Activated CD4-positive, alpha-beta T cell treated with anti-CD3 and anti-CD28 coated beads, Interleukin-2, amount 50 U/mL, for 16 hours (primary cell): ENCODE measurements around the gene A4GALT.

ENCODE experiments used
- DNase-seq: peaks from one replicate; pipeline ENCODE4 v3.0.0-alpha.2; 2020

Gene A4GALT

GRCh38 chr22:42646569-42647525, 73.8 kb downstream of the A4GALT start:
- no peak for DNase-seq

- no peak for DNase-seq
These were observed 74.6 kb downstream of the A4GALT start for GRCh38 chr22:42645938-42646568.

- no peak for DNase-seq
These were observed 75.2 kb downstream of the A4GALT start for GRCh38 chr22:42645341-42645937.

- no peak for DNase-seq
These were observed 76.0 kb downstream of the A4GALT start for GRCh38 chr22:42644422-42645340.

- no peak for DNase-seq
These were observed 76.8 kb downstream of the A4GALT start for GRCh38 chr22:42643634-42644421.

GRCh38 chr22:42642806-42643633, 77.7 kb downstream of the A4GALT start:
- no peak for DNase-seq
